H1 (cell line): Measurements from ENCODE around the gene GRM5. TPM values are rescaled to one million over a fixed set of nuclear protein-coding genes. Genes with fewer than 3 reads are reported as not detected.

Experiments used
- CTCF ChIA-PET: fragments of 300-600 bp; sonication (Branson Sonifier 250); formaldehyde crosslinking; loops from one replicate; lab custom pipeline; 2021; ENCODE audit not compliant: partially characterized antibody; lab: Charles Lee
- POLR2A ChIA-PET: fragments of 300-600 bp; sonication (Branson Sonifier 250); formaldehyde crosslinking; loops from one replicate; lab custom pipeline; 2021; ENCODE audit warnings: inconsistent platforms; ENCODE audit not compliant: partially characterized antibody; lab: Charles Lee
- DNase-seq, 2 experiments: peaks; one replicate each; pipeline versions ENCODE4 v3.0.0 to v3.0.0-alpha.2; 2010 to 2022; ENCODE audit warnings: low spot score in 2 of 2, low read depth in 1 of 2, mixed read lengths in 1 of 2
- FAIRE-seq: peaks from 2 replicates; lab custom pipeline; 2011; peaks lifted over from hg19 to GRCh38; lab: Jason Lieb, UNC
- H2AFZ ChIP-seq: 2 replicates; pipeline ENCODE4 v1.8.1; 2012; ENCODE audit warnings: low read length, inconsistent platforms
- H2AK5ac ChIP-seq: 2 replicates; pipeline ENCODE4 v1.6.1; 2013; ENCODE audit warnings: low read depth, low read length
- H2BK120ac ChIP-seq: replicated peaks from 2 replicates; pipeline ENCODE3; 2013; ENCODE audit warnings: low read depth, low read length, inconsistent platforms
- H2BK12ac ChIP-seq: 2 replicates; pipeline ENCODE4 v1.6.1; 2013; ENCODE audit warnings: low read depth, low read length
- H2BK15ac ChIP-seq: 2 replicates; pipeline ENCODE4 v1.6.1; 2013; ENCODE audit warnings: low read length
- H2BK20ac ChIP-seq: 2 replicates; pipeline ENCODE4 v1.6.1; 2013; ENCODE audit warnings: low read length
- H2BK5ac ChIP-seq: 2 replicates; pipeline ENCODE4 v1.6.1; 2013; ENCODE audit warnings: low read depth, low read length
- H3K14ac ChIP-seq: 2 replicates; pipeline ENCODE4 v1.6.1; 2013; ENCODE audit warnings: inconsistent platforms; ENCODE audit not compliant: insufficient read length
- H3K18ac ChIP-seq: 2 replicates; pipeline ENCODE4 v1.6.1; 2013; ENCODE audit warnings: low read length; ENCODE audit errors: extremely low read depth
- H3K23ac ChIP-seq: 2 replicates; pipeline ENCODE4 v1.6.1; 2013; ENCODE audit warnings: inconsistent platforms; ENCODE audit not compliant: insufficient read length
- H3K23me2 ChIP-seq: 2 replicates; pipeline ENCODE4 v1.6.1; 2013; ENCODE audit warnings: low read depth, low read length
- H3K27ac ChIP-seq: 2 replicates; pipeline ENCODE4 v1.6.1; 2011; ENCODE audit warnings: low read depth, low read length, inconsistent platforms
- H3K27me3 ChIP-seq, 4 experiments: replicated peaks in 1 of 4; 1 replicate in 1 of 4; 2 replicates in 3 of 4; pipeline versions ENCODE4 v1.6.1 to v1.8.1; 2011 to 2013; ENCODE audit warnings: low read length in 3 of 4, mild to moderate bottlenecking in 3 of 4, inconsistent platforms in 2 of 4, mixed read lengths in 2 of 4, moderate library complexity in 1 of 4; ENCODE audit not compliant: control insufficient read depth in 3 of 4, insufficient read depth in 3 of 4; ENCODE audit errors: extremely low read depth in 1 of 4
- H3K36me3 ChIP-seq, 4 experiments: 2 replicates each; pipeline versions ENCODE4 v1.6.1 to v1.8.1; 2011 to 2013; ENCODE audit warnings: mild to moderate bottlenecking in 4 of 4, low read length in 3 of 4, moderate library complexity in 2 of 4, control low read depth in 1 of 4, inconsistent platforms in 1 of 4; ENCODE audit not compliant: insufficient read depth in 4 of 4, control insufficient read depth in 2 of 4
- H3K4ac ChIP-seq: replicated peaks from 2 replicates; pipeline ENCODE3; 2013; ENCODE audit warnings: low read length, low read depth, mixed read lengths, inconsistent platforms; ENCODE audit not compliant: insufficient read length
- H3K4me1 ChIP-seq, 4 experiments: replicated peaks in 1 of 4; 1 replicate in 1 of 4; 2 replicates in 3 of 4; pipeline versions ENCODE4 v1.6.1 to v1.8.1; 2011 to 2013; ENCODE audit warnings: low read length in 3 of 4, inconsistent platforms in 2 of 4, mixed read lengths in 1 of 4; ENCODE audit not compliant: insufficient read depth in 4 of 4, control insufficient read depth in 3 of 4
- H3K4me2 ChIP-seq, 2 experiments: 2 replicates each; pipeline versions ENCODE4 v1.6.1 to v1.8.1; 2011 to 2013; ENCODE audit warnings: low read depth in 2 of 2, low read length in 2 of 2, control low read depth in 1 of 2, inconsistent platforms in 1 of 2, mild to moderate bottlenecking in 1 of 2; ENCODE audit not compliant: insufficient read depth in 1 of 2
- H3K4me3 ChIP-seq, 4 experiments: fragments of 200-600, 300-600 bp in 1 of 4; sonication (generic), shearing (Covaris generic), sonication (Bioruptor Twin) in 1 of 4; 2 replicates each; pipeline versions ENCODE4 v1.5.1 to v1.8.1; 2011 to 2016; ENCODE audit warnings: low read length in 4 of 4, low read depth in 3 of 4, control low read depth in 2 of 4, inconsistent platforms in 2 of 4, mild to moderate bottlenecking in 2 of 4, mixed read lengths in 1 of 4, moderate library complexity in 1 of 4; ENCODE audit not compliant: insufficient read depth in 2 of 4; ENCODE audit errors: extremely low read depth in 1 of 4
- H3K56ac ChIP-seq: replicated peaks from 2 replicates; pipeline ENCODE3; 2013; ENCODE audit warnings: low read depth, mild to moderate bottlenecking, mixed read lengths, low read length, inconsistent platforms; ENCODE audit not compliant: insufficient read length
- H3K79me1 ChIP-seq: 2 replicates; pipeline ENCODE4 v1.6.1; 2013; ENCODE audit warnings: low read depth, low read length, control low read depth
- H3K79me2 ChIP-seq, 2 experiments: 2 replicates each; pipeline versions ENCODE4 v1.6.1 to v1.8.1; 2012 to 2013; ENCODE audit warnings: low read length in 2 of 2, mild to moderate bottlenecking in 2 of 2, inconsistent platforms in 1 of 2; ENCODE audit not compliant: insufficient read depth in 2 of 2, control insufficient read depth in 1 of 2
- H3K9ac ChIP-seq, 4 experiments: replicated peaks in 1 of 4; 1 replicate in 1 of 4; 2 replicates in 3 of 4; pipeline versions ENCODE4 v1.6.1 to v1.8.1; 2011 to 2013; ENCODE audit warnings: low read depth in 3 of 4, low read length in 3 of 4, control low read depth in 2 of 4, mild to moderate bottlenecking in 2 of 4, moderate library complexity in 2 of 4, inconsistent platforms in 1 of 4; ENCODE audit errors: extremely low read depth in 1 of 4
- H3K9me3 ChIP-seq, 2 experiments: 2 replicates each; pipeline versions ENCODE4 v1.6.1 to v1.8.1; 2012 to 2013; ENCODE audit warnings: mild to moderate bottlenecking in 2 of 2, moderate library complexity in 2 of 2, control low read depth in 1 of 2, inconsistent platforms in 1 of 2, low read depth in 1 of 2, low read length in 1 of 2, mixed read lengths in 1 of 2; ENCODE audit not compliant: insufficient read depth in 2 of 2
- H4K20me1 ChIP-seq, 2 experiments: replicated peaks in 1 of 2; 2 replicates each; pipeline versions ENCODE3 to v1.8.1; 2011 to 2013; ENCODE audit warnings: inconsistent platforms in 2 of 2, low read length in 2 of 2, mild to moderate bottlenecking in 1 of 2; ENCODE audit not compliant: insufficient read depth in 2 of 2, control insufficient read depth in 1 of 2
- H4K5ac ChIP-seq: 2 replicates; pipeline ENCODE4 v1.6.1; 2013; ENCODE audit warnings: low read length, low read depth, mixed read lengths, inconsistent platforms; ENCODE audit not compliant: insufficient read length
- H4K8ac ChIP-seq: 2 replicates; pipeline ENCODE4 v1.8.0; 2013; ENCODE audit warnings: mild to moderate bottlenecking, moderate library complexity, low read length, inconsistent platforms; ENCODE audit not compliant: insufficient read depth; ENCODE audit errors: extremely low read depth
- H4K91ac ChIP-seq: replicated peaks from 2 replicates; pipeline ENCODE3; 2013; ENCODE audit warnings: low read length, mixed read lengths, inconsistent platforms; ENCODE audit not compliant: insufficient read length
- BACH1 ChIP-seq: IDR thresholded peaks from 2 replicates; pipeline ENCODE4 v1.6.1; 2012; ENCODE audit warnings: low read length, improper control_type of control experiment
- BCL11A ChIP-seq, 2 experiments: IDR thresholded peaks; one replicate each; pipeline ENCODE4 v1.6.1; 2011; ENCODE audit warnings: low read depth in 2 of 2, low read length in 2 of 2, mild to moderate bottlenecking in 2 of 2
- CHD1 ChIP-seq: IDR thresholded peaks from 2 replicates; pipeline ENCODE4 v1.6.1; 2012; ENCODE audit warnings: low read depth, low read length, improper control_type of control experiment
- CHD2 ChIP-seq: IDR thresholded peaks from 2 replicates; pipeline ENCODE4 v1.6.1; 2012; ENCODE audit warnings: low read length, improper control_type of control experiment
- CTCF ChIP-seq, 3 experiments: IDR thresholded peaks; 1 replicate in 2 of 3; 2 replicates in 1 of 3; pipeline versions ENCODE4 v1.5.1 to v1.6.1; 2011; ENCODE audit warnings: low read length in 3 of 3, mild to moderate bottlenecking in 3 of 3, inconsistent platforms in 2 of 3, low read depth in 1 of 3, moderate library complexity in 1 of 3; ENCODE audit not compliant: insufficient read depth in 1 of 3; ENCODE audit errors: control extremely low read depth in 1 of 3
- FOSL1 ChIP-seq: IDR thresholded peaks from 2 replicates; pipeline ENCODE4 v1.6.1; 2011; ENCODE audit warnings: mild to moderate bottlenecking, low read depth, low read length, moderate library complexity; ENCODE audit not compliant: insufficient read depth
- HDAC6 ChIP-seq: IDR thresholded peaks from one replicate; pipeline ENCODE4 v1.7.1; 2012; ENCODE audit warnings: low read depth, mild to moderate bottlenecking, inconsistent platforms, low read length, moderate library complexity
- NANOG ChIP-seq: IDR thresholded peaks from 2 replicates; pipeline ENCODE4 v1.6.1; 2011; ENCODE audit warnings: low read length, low read depth, mild to moderate bottlenecking, inconsistent platforms; ENCODE audit not compliant: insufficient read depth, poor library complexity, severe bottlenecking
- POU5F1 ChIP-seq: IDR thresholded peaks from 2 replicates; pipeline ENCODE4 v1.6.1; 2011; ENCODE audit warnings: low read depth, mild to moderate bottlenecking, low read length, moderate library complexity
- RNF2 ChIP-seq: fragments of 200-900, 300-1000 bp; sonication (generic); IDR thresholded peaks from 2 replicates; pipeline ENCODE4 v1.7.1; 2016; ENCODE audit warnings: borderline replicate concordance, low read depth, mild to moderate bottlenecking, antibody characterized with exemption, low read length; ENCODE audit not compliant: poor library complexity, severe bottlenecking; ENCODE audit errors: missing control alignments
- SIRT6 ChIP-seq: IDR thresholded peaks from one replicate; pipeline ENCODE4 v1.7.1; 2012; ENCODE audit warnings: low read length, inconsistent platforms
- TAF7 ChIP-seq: optimal IDR thresholded peaks from 2 replicates; pipeline ENCODE3; 2011; ENCODE audit warnings: low read depth, mild to moderate bottlenecking, inconsistent platforms, low read length, moderate library complexity, borderline replicate concordance
- WGBS, 2 experiments: shearing (Covaris generic) in 1 of 2; methylation state at CpG; one replicate each; pipeline versions ENCODE4 v1.1.6 to v1.1.7; 2013 to 2015; ENCODE audit warnings: low lambda C conversion rate in 2 of 2, mixed read lengths in 2 of 2, inconsistent platforms in 1 of 2, low coverage in 1 of 2, missing lambda C conversion rate in 1 of 2; ENCODE audit not compliant: insufficient replicate concordance in 2 of 2, insufficient coverage in 1 of 2, insufficient read length in 1 of 2; ENCODE audit errors: extremely low coverage in 1 of 2, missing lambda C conversion rate in 1 of 2; 5-methylcytosine and 5-hydroxymethylcytosine counted together
- polyA plus RNA-seq, 7 experiments: library from polyadenylated mRNA; depleted of rRNA in 3 of 7; stranded (reverse) in 5 of 7; unstranded in 2 of 7; fragments of >200 nt in 5 of 7; fragments of 200-250 nt in 2 of 7; gene quantifications; 1 replicate in 5 of 7; 2 replicates in 1 of 7; 4 replicates in 1 of 7; pipeline versions ENCODE4 v1.2.1 to v1.2.3, GENCODE V29; 2011 to 2013; ENCODE audit warnings: missing spikeins in 2 of 7, mixed read lengths in 2 of 7
- total RNA-seq: library from RNA; stranded (reverse); fragmentation: NEBNext Ultra II Directional; extraction: Animal tissue kit (Norgen Biotek cat#: 25700); gene quantifications from 2 replicates; pipeline ENCODE4 v1.2.1, GENCODE V29; 2021

Gene GRM5
- total and polyA plus RNA-seq, 2 of the 8 experiments (the other 6 are each of a cell fraction or from before 2014, with no cell fraction given) = 0.15 to 0.43 TPM

DNA sequence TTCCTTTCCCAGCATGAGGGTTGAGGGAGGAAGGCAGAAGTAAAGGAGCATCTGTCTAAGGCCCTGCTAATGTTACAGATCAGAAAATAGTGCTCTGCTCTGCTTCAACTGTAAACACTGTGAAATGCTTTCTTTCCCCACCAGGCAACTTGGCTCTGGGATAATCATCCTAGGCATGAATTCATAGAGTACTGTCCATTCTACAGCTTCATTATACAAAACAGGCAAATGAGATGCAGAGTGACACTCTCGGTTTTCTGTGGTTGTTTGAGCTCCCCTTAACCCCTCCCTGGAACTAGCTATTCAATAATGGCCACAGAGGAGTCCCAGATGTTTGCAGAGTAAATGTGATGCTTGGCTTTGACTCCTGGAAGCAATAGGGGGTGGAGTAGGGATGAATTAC lies 544.0 kb downstream of the GRM5 start:
- H4K91ac ChIP-seq = no peak overlapping the region
- H2BK120ac ChIP-seq = no peak overlapping the region
- no peaks in the 10 kb centered on the region for H4K20me1 ChIP-seq
- no peaks in the 10 kb centered on the region for H3K79me2 ChIP-seq
- no peaks in the 10 kb centered on the region for H3K36me3 ChIP-seq
- H3K4me2 ChIP-seq = no peak overlapping the region
- CTCF ChIA-PET = interaction anchor here (0.5 to 1.3 kb wide), 8 partner anchors 15 to 505 kb away, joined by 3 to 5 read pairs (median 4); no protein-coding TSS in a partner anchor
- POLR2A ChIA-PET = no interaction called here
- H2AK5ac ChIP-seq = no peak overlapping the region
- 56% methylated on average over 1 of the region's 1 CpG; no CpG with 5 or more reads in 1 of the 2 experiments for WGBS, 2 experiments
- H3K23ac ChIP-seq = no peak overlapping the region
- H2AFZ ChIP-seq = peak overlapping the region; percentile 56; the same call in 1 of the 2 replicates
- no peak overlapping the region for H3K56ac ChIP-seq
- H4K5ac ChIP-seq = no peak overlapping the region
- H3K23me2 ChIP-seq = no peaks in the 10 kb centered on the region
- H4K8ac ChIP-seq = no peak overlapping the region
- DNase-seq = no peak
- H3K27ac ChIP-seq = no peak overlapping the region
- H3K79me1 ChIP-seq = no peaks in the 10 kb centered on the region
- H3K14ac ChIP-seq = no peak overlapping the region
- no peak overlapping the region for H2BK20ac ChIP-seq
- no peaks in the 10 kb centered on the region for H3K27me3 ChIP-seq
- no peak overlapping the region for H3K9ac ChIP-seq
- no peak overlapping the region for H3K4ac ChIP-seq
- H3K18ac ChIP-seq = no peak overlapping the region
- no peak overlapping the region for H2BK12ac ChIP-seq
- H2BK5ac ChIP-seq = no peak overlapping the region
- H3K9me3 ChIP-seq = no peaks in the 10 kb centered on the region
- H3K4me3 ChIP-seq = no peak overlapping the region
- H2BK15ac ChIP-seq = no peak overlapping the region
- peaks cover 0 to 6% (median 4%) of the 10 kb centered on the region in 4 experiments; a peak in 3 of 7 replicates for H3K4me1 ChIP-seq
- no peak for FAIRE-seq
- TF ChIP-seq RNF2 = no peak
- TF ChIP-seq BCL11A (IDR thresholded peaks at IDR 0.05; ENCODE audit: low read depth in 2 of 2, low read length in 2 of 2) = no peak
- no peak for TF ChIP-seq HDAC6
- TF ChIP-seq POU5F1 = no peak
- TF ChIP-seq CHD2 = no peak
- no peak for TF ChIP-seq SIRT6
- no peak for TF ChIP-seq BACH1
- no peak for TF ChIP-seq FOSL1
- TF ChIP-seq CTCF (IDR thresholded peaks at IDR 0.05; ENCODE audit: control extremely low read depth in 1 of 3, insufficient read depth in 1 of 3, low read depth in 1 of 3, low read length in 3 of 3) = no peak
- TF ChIP-seq NANOG = no peak
- no peak for TF ChIP-seq TAF7
- no peak for TF ChIP-seq CHD1
